ENCODE measurements around the gene CEP89.

CEP89 gene

DNA sequence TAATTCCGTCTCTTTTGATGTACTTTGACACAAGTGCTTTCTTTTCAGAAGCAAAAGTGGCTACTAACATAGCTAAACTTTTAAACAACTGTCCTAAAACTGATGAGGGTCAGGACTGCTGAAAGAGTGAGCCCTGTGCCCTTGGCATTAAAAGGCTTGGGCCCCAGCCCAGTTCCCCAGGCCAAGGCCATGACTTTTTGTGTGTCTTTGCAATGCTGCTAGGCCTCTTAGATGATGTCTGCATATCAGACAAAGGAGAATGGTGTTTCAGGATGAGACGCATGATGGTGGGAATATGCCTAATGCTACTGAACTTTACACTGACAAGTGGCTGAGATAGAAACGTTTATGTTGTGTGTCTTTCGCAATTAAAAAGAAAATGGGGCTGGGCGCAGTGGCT, 140.1 kb downstream of the CEP89 start:
- DNase-seq, result no peak

DNA sequence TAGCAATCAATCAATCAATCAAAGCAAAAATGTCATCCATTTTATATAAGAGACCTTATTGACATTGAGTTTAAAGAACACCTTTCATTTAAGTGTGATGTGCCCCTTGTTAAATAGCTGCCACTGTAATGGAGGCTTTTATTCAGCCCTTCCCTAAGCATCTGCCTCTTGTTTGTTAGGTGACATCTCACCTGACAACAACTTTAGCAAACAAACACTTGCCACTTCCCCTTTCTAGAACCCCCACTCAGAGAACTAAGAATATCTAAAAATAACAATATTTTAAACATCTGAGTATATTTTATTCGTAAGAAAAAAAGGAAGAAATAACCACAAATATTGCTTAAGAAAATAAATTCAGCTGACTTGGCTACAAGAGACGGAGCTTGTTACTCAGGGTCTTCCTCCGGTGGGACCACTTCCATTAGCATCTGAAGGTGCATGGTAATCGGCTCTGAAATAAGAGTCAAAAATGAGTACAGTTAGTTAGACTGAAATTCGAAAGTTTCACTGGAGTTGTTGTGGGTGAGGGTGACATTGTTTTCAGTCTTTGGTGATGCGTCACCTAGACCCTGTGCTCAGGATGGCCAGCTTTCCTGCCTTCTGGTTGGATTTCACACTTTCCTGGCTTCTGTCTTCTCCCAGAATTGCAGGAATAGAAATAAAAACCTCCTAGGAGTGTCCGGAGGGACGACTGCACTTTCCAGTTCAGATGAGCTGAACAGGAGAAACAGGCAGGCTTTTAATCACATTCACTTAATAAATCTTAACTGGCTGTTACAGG, 141.3 kb downstream of the CEP89 start:
- DNase-seq, result no peak

DNA sequence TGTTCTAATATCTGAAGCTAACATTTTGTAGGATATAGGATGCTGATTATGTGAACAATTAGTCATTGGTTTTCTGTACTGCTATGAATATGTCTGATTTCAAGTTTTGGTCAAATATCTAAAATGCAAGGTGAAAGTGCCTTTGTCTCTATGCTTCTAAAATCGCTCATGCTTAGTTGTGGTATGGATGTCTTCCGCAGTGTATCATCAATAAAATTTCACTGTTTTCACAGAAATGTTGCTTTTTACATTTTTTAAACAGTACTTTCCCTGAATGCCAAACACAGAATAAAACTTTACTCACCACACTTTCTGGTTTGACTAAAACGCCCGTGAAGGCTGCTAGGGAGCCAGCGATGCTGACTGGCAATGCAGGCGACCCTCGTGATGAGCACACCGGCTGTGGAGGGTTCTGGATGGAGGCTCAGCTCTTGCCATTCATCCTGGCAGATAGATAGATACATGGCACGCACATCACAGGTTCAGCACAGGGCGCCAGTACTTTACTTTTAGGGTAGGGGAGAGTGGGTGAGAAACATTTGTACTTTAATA, 142.3 kb downstream of the CEP89 start:
- DNase-seq, result no peak

DNA sequence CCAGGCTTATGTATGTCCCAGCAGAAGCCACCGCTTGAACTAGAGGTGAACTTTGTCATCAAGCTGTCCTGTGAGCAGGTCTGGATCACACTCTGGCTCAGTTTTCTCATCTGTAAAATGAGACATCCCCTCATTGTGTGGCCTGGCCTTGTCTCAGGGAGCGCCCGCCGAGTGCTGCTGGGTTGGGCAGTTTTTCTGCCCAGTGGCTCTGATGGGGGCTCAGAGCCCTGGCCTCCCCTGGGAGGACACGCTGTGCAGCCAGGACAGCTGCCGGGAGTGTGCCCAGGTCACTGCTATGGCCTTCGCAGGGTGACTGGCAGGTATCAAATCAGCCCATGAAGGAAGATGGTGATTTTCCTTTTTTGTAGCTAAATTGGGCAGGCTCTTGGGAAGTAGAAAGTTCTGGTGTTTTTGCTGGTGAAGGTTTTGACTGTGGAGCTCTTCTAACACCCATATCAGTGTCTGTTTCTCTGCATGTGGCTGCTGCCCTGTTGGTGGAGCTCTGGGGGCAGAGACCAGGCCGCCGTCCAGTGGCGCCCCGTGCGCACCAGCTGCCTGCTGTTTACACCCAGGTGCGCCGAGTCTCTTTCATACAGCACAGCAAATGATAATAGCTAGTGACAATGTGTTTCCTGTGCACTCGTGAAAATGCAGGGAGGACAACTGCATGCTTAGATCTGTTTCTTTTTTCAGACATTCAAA, 143.0 kb downstream of the CEP89 start:
- DNase-seq, result no peak

DNA sequence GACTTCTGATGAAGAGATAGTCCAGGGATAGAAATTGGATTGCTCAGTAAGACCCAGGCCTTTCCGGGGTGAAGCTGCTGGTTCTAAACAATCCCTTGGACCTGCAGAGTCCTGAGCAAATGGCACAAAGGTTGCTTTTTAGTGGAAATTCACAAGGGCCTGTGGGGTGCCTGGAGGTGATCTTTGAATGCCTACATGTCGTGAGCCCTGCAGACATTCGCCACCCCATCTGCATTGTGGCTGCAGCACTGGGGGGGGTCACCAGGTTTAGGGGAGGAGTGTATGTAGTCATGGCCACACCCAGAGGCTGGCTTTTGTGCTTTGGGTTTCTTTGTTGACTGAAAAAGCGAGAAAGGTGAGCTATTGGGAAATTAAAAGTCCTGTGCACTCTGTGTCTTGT, 143.6 kb downstream of the CEP89 start:
- DNase-seq, result no peak

Measured in right forelimb (tissue), 1 donor.